Tibial nerve (tissue), 4 donors: ENCODE measurements around the gene TCF25.

Experiments
- EP300 ChIP-seq, 2 donors: sonication (generic); formaldehyde crosslinking; IDR thresholded peaks; one replicate each; pipeline ENCODE4 v1.6.1; 2017; ENCODE audit warnings: antibody characterized with exemption in 2 of 2, mild to moderate bottlenecking in 1 of 2
- POLR2A ChIP-seq, 2 donors: fragments of 450-650 bp; IDR thresholded peaks; one replicate each; pipeline ENCODE4 v1.6.1; 2017; ENCODE audit warnings: antibody characterized with exemption in 2 of 2, mild to moderate bottlenecking in 2 of 2, moderate library complexity in 2 of 2
- TF ChIP-seq, protein P1 (sequence below), 5 experiments: fragments of 200-600 bp in 3 of 5; fragments of 450-650 bp in 2 of 5; sonication (generic) in 3 of 5; IDR thresholded peaks; one replicate each; pipeline ENCODE4 v1.5.1; 2016 to 2019; ENCODE audit warnings: antibody characterized with exemption in 5 of 5, mild to moderate bottlenecking in 3 of 5, moderate library complexity in 2 of 5

DNA sequence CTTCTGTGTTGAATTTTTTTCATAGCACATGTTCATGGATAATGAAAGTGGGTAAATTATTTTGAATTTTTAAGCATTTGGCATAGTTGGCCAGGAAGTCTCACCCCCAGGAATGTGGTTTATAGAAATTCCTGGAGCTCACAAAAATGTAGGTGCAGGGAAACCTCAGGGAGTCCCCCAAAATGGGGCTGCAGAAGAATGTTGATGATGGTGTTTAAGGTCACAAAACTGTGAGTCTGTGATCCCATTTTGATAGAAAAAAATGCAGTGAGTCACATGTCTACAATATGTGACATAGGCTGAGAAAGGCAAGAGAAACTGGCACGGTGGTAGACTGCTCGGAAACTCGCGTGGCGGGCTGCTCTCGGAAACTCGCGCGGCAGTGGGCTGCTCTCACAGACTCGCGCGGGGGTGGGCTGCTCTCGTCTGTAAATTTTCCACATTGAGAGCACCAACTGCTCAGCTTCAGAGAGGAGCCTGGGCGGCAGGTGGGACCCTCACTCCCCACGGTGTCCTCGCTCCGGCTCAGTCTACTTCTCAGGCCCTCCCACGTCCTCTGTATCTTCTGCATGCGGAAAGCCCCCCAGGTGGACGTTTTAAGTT, 26.6 kb downstream of the TCF25 start:
- no peak for TF ChIP-seq POLR2A (IDR thresholded peaks at IDR 0.05)
- TF ChIP-seq, protein P1, sequence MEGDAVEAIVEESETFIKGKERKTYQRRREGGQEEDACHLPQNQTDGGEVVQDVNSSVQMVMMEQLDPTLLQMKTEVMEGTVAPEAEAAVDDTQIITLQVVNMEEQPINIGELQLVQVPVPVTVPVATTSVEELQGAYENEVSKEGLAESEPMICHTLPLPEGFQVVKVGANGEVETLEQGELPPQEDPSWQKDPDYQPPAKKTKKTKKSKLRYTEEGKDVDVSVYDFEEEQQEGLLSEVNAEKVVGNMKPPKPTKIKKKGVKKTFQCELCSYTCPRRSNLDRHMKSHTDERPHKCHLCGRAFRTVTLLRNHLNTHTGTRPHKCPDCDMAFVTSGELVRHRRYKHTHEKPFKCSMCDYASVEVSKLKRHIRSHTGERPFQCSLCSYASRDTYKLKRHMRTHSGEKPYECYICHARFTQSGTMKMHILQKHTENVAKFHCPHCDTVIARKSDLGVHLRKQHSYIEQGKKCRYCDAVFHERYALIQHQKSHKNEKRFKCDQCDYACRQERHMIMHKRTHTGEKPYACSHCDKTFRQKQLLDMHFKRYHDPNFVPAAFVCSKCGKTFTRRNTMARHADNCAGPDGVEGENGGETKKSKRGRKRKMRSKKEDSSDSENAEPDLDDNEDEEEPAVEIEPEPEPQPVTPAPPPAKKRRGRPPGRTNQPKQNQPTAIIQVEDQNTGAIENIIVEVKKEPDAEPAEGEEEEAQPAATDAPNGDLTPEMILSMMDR (IDR thresholded peaks at IDR 0.05), result no peak
- TF ChIP-seq EP300 (IDR thresholded peaks at IDR 0.05), result no peak
